Psoas muscle (tissue), 8 donors: ENCODE results near the gene NUMB. TPM values are rescaled to one million over a fixed set of nuclear protein-coding genes. Genes with fewer than 3 reads are reported as not detected.

ENCODE experiments used
- ATAC-seq, 4 donors: fragments of 200-7000 bp; cut with Tn5 transposase; one replicate each; pipeline ENCODE4 v1.9.1; 2020; ENCODE audit warnings: moderate library complexity in 3 of 4, mild to moderate bottlenecking in 2 of 4
- DNase-seq, 2 donors: peaks; one replicate each; pipeline ENCODE4 v3.0.0-alpha.2; 2020
- H3K27ac ChIP-seq: fragments of 200-600 bp; one replicate; pipeline ENCODE4 v1.8.0; 2022
- H3K27me3 ChIP-seq, 3 donors: fragments of 200-600 bp in 1 of 3; one replicate each; pipeline versions ENCODE4 v1.6.1 to v1.8.0; 2013 to 2022; ENCODE audit warnings: low read length in 2 of 3, mild to moderate bottlenecking in 2 of 3, moderate library complexity in 1 of 3; ENCODE audit not compliant: insufficient read depth in 3 of 3
- H3K36me3 ChIP-seq, 2 donors: fragments of 200-600 bp in 1 of 2; one replicate each; pipeline versions ENCODE4 v1.6.1 to v1.8.0; 2013 to 2022; ENCODE audit warnings: low read depth in 1 of 2, mild to moderate bottlenecking in 1 of 2, moderate library complexity in 1 of 2; ENCODE audit not compliant: insufficient read depth in 1 of 2
- H3K4me1 ChIP-seq: fragments of 200-600 bp; one replicate; pipeline ENCODE4 v1.8.0; 2022
- H3K4me3 ChIP-seq: fragments of 200-600 bp; one replicate; pipeline ENCODE4 v1.8.0; 2022; ENCODE audit warnings: mild to moderate bottlenecking
- H3K9me3 ChIP-seq: fragments of 200-600 bp; one replicate; pipeline ENCODE4 v1.8.0; 2022
- WGBS, 3 donors: extraction: QIAGEN DNeasy Blood & Tissue Kit; methylation state at CpG; one replicate each; pipeline versions ENCODE4 v1.1.6 to v1.1.7; 2013; 5-methylcytosine and 5-hydroxymethylcytosine counted together
- intact Hi-C, 2 donors: fragments of 100-400 bp; cut with DNase I; formaldehyde crosslinking; loops; one replicate each; pipeline versions ENCODE4 v1.11.0 to v1.14.2; 2022
- polyA plus RNA-seq, 3 donors: library from polyadenylated mRNA; stranded (reverse); fragments of 200-250 nt; gene quantifications; one replicate each; pipeline ENCODE4 v1.2.3, GENCODE V29; 2013
- total RNA-seq, 4 donors: library from RNA; stranded (reverse); fragmentation: NEBNext Ultra II Directional in 2 of 4; extraction: Animal tissue kit (Norgen Biotek cat#: 25700) in 2 of 4; gene quantifications; one replicate each; pipeline versions ENCODE4 v1.2.1 to v1.2.4, GENCODE V29; 2021 to 2023
- TF ChIP-seq, protein P1 (sequence below): fragments of 200-600 bp; IDR thresholded peaks from one replicate; pipeline ENCODE4 v1.8.0; 2022; ENCODE audit warnings: antibody characterized with exemption
- donor health status: healthy with polysubstance abuse.
- donor health status: DM: no; HTN: no; CAD: no; lungs with moderate emphysema.
- donor health status: Bipolar disorder and iron deficiency.
- donor health status: healthy.
- donor health status: DM: yes; HTN: yes; CAD: no.
- donor health status: DM: no; HTN: no; CAD: no.
- donor health status: DM: no; HTN: no; CAD: no.
- donor health status: DM: yes; HTN: yes; CAD: no.

NUMB gene
- total and polyA plus RNA-seq, 7 donors, result 12.5 to 26.4 (median 24.6) TPM

DNA sequence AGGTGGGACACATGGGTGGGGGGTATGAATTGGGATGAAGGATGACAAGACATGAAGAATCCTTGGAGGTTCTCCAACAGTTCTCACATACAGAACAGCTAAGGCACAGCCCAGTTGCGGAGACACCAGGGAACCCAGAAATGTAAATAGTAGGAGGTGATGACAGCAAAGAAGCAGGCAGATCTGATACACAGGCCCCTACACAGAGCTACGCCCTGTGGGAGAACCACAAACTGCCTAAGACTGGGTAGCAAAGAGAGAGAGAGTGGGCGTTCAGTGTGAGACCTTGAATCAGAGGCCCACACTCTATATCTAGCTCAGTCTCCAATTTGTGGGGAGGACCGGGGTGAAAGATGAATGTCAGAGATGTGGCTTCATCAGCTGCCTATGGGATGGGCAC lies 9.5 kb upstream of the NUMB start:
- WGBS, 3 donors, result 89 to 93% (median 91%) methylated on average over 4 of the region's 4 CpGs
- no peak for ATAC-seq
- H3K4me1 ChIP-seq, result peaks cover 8% of the 10 kb centered on the region
- TF ChIP-seq, protein P1, sequence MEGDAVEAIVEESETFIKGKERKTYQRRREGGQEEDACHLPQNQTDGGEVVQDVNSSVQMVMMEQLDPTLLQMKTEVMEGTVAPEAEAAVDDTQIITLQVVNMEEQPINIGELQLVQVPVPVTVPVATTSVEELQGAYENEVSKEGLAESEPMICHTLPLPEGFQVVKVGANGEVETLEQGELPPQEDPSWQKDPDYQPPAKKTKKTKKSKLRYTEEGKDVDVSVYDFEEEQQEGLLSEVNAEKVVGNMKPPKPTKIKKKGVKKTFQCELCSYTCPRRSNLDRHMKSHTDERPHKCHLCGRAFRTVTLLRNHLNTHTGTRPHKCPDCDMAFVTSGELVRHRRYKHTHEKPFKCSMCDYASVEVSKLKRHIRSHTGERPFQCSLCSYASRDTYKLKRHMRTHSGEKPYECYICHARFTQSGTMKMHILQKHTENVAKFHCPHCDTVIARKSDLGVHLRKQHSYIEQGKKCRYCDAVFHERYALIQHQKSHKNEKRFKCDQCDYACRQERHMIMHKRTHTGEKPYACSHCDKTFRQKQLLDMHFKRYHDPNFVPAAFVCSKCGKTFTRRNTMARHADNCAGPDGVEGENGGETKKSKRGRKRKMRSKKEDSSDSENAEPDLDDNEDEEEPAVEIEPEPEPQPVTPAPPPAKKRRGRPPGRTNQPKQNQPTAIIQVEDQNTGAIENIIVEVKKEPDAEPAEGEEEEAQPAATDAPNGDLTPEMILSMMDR, result no peak
- H3K27me3 ChIP-seq, result no peaks in the 10 kb centered on the region
- no peak overlapping the region for H3K27ac ChIP-seq
- H3K4me3 ChIP-seq, result no peak overlapping the region
- H3K9me3 ChIP-seq, result no peaks in the 10 kb centered on the region
- DNase-seq, result no peak
- H3K36me3 ChIP-seq, result no peaks in the 10 kb centered on the region
- intact Hi-C loops, result no loop called here

DNA sequence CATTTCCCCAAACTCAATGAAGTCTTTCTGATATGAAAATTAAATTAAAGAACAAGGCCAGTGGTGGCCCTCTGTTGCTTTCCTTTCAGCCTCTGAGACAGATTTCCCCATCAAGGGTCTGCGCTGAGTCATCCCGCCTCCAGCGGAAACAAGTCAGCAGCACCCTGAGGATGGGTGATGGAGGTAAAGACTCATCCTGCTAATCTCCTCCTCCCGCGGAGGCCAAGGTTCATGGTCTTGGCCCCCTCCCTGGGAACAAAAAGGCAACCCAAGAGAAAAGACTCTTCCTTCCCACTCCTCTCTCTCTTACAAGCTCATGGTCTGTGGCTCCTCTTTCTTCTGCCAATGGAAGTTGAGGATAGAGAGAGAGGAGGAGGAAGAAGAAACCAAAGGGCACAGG lies 9.0 kb upstream of the NUMB start:
- H3K4me1 ChIP-seq, result peaks cover 12% of the 10 kb centered on the region
- no peak for DNase-seq
- no peaks in the 10 kb centered on the region for H3K9me3 ChIP-seq
- no peaks in the 10 kb centered on the region for H3K27me3 ChIP-seq
- no peak overlapping the region for H3K4me3 ChIP-seq
- TF ChIP-seq, protein P1, result no peak
- H3K27ac ChIP-seq, result no peak overlapping the region
- intact Hi-C loops, result no loop called here
- 83 to 88% (median 86%) methylated on average over 5 of the region's 5 CpGs for WGBS, 3 donors
- no peaks in the 10 kb centered on the region for H3K36me3 ChIP-seq
- ATAC-seq, result no peak

DNA sequence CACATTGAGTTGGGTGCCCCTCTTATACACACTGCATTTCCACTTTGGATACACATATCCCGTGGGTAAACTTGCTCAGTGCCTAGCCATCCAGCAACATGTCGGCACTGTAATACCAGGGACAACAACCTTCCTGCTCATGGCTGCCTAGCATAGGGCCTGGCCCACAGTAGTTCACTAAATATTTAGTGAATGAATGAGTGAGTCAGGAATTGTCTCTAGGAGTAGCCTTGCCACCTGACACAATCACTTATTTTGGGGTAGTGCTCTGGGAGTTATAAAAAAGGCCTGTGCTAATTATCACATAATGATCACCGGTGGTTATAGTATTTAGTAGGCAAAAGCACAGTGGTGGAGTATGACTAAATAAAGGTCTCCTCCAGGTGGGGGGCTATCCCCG lies 8.5 kb upstream of the NUMB start:
- intact Hi-C loops, result no loop called here
- H3K27me3 ChIP-seq, result no peaks in the 10 kb centered on the region
- WGBS, 3 donors, result 93 to 95% (median 94%) methylated on average over 4 of the region's 4 CpGs
- TF ChIP-seq, protein P1, result no peak
- H3K4me1 ChIP-seq, result peaks cover 17% of the 10 kb centered on the region
- H3K4me3 ChIP-seq, result no peak overlapping the region
- H3K9me3 ChIP-seq, result no peaks in the 10 kb centered on the region
- ATAC-seq, result no peak
- DNase-seq, result no peak
- H3K36me3 ChIP-seq, result no peaks in the 10 kb centered on the region
- H3K27ac ChIP-seq, result no peak overlapping the region

DNA sequence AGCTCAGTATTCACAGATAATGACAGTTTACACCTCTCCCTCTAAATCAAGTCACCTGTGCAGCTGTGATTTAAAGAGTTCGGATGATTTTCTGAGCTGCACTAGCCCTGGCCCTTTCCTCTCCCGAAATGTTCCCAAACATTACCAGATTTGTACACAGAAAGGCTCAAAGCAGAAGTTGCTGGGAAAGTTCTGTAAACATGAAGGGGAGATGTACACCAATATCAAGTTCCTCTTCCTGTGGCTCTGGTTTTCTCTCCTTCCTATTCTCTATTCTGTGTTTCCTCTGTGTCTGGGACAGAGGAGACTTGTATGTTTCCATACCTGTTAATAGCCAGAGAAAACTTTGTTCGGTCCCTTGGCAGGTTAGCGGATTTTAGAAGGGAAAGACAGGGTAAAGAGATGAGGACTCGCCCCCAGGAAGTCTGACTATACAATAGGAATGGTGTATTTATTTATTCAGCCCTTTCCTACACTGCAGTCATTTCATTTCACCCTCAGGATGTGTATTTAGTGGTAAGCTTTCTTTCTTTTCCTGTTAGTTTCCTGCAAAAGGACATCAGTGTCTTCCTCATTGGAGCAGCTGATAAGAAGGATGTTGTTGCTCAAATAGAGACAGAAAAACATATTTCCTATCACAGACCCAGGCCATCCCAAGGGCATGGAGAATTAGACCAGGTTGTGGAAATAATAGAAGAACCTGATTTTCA lies 7.6 kb upstream of the NUMB start:
- DNase-seq (no peak), ATAC-seq (no peak)
- 67 to 79% (median 75%) methylated on average over 5 of the region's 5 CpGs for whole genome bisulfite sequencing, 3 donors
- intact Hi-C loops, result no loop called here
- Histone ChIP-seq H3K4me1 (peaks cover 24% of the 10 kb centered on the region), H3K36me3 (no peaks in the 10 kb centered on the region), H3K27ac (no peak overlapping the region), H3K9me3 (no peaks in the 10 kb centered on the region), H3K4me3 (no peak overlapping the region), H3K27me3 (no peaks in the 10 kb centered on the region)
- TF ChIP-seq, protein P1, result no peak

DNA sequence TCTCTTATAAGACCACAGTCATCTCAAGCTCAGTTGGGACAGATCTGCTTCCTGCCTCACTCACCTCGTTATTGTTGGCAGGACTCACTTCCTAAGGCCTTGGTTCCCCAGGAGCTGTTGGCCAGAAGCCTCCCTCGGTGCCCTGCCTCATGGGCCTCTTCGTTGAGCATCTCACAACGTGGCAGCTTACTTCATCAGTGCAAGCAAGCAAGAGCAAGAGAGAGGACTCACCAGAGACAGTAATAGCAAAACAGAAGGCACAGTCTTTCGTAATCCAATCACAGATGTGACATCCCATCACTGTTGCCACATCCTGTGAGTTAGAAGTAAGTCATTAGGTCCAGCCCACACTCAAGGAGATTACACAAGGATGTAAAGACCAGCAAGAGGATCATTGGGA lies 5.1 kb upstream of the NUMB start:
- Histone ChIP-seq H3K9me3 (no peaks in the 10 kb centered on the region), H3K36me3 (no peaks in the 10 kb centered on the region), H3K4me3 (no peak overlapping the region), H3K27ac (peak overlapping the region; percentile 25), H3K27me3 (no peaks in the 10 kb centered on the region), H3K4me1 (peaks cover 27% of the 10 kb centered on the region)
- intact Hi-C loops, result no loop called here
- DNase-seq, result peak; percentile 47 to 70
- WGBS, 3 donors, result 48 to 54% (median 53%) methylated on average over 5 of the region's 5 CpGs
- ATAC-seq, result peak; percentile 7 to 51 (median 34)
- TF ChIP-seq, protein P1, result no peak
